Choroid plexus epithelial cell (primary cell): ENCODE data around the gene FAM83G.
"Not testable (repeated sequence)": the region's sequence is repeated elsewhere in the genome, so short reads cannot be mapped to it uniquely, and the experiment has no call there.

ENCODE experiments used
- DNase-seq: peaks from one replicate; pipeline ENCODE4 v3.0.0-alpha.2; 2010; ENCODE audit warnings: low read depth
- H3K4me3 ChIP-seq: 2 replicates; pipeline ENCODE4 v1.5.1; 2011; ENCODE audit warnings: low read depth, mild to moderate bottlenecking, control low read depth, low read length, moderate library complexity
- TF ChIP-seq, protein P1 (sequence below): conservative IDR thresholded peaks from 2 replicates; pipeline ENCODE4 v1.5.1; 2011; ENCODE audit warnings: low read depth, mild to moderate bottlenecking, control low read depth, inconsistent platforms, low read length, moderate library complexity

FAM83G gene

DNA sequence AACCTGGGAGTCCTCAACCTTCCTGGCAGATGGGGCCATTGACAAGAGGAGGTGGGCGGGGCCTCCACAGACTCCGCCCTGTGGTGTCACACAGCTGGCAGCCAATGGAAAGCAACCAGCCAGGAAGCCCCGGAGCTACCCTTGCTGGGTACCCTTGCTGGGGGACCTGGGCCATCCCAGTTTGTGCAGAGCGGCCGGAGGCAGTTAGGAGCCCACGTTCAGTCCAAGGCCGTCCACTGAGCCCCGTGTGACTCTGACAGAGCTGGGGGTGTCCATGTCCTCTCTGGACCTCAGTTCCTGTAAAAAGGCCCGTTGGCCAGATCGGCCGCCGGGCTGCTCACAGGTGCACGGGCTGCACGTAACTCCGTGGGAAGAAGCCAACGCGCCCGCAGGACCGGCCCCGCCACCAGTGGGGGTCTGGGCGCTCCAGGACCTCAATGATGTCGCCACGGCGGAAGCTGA lies 17.1 kb upstream of the FAM83G start:
- TF ChIP-seq, protein P1, sequence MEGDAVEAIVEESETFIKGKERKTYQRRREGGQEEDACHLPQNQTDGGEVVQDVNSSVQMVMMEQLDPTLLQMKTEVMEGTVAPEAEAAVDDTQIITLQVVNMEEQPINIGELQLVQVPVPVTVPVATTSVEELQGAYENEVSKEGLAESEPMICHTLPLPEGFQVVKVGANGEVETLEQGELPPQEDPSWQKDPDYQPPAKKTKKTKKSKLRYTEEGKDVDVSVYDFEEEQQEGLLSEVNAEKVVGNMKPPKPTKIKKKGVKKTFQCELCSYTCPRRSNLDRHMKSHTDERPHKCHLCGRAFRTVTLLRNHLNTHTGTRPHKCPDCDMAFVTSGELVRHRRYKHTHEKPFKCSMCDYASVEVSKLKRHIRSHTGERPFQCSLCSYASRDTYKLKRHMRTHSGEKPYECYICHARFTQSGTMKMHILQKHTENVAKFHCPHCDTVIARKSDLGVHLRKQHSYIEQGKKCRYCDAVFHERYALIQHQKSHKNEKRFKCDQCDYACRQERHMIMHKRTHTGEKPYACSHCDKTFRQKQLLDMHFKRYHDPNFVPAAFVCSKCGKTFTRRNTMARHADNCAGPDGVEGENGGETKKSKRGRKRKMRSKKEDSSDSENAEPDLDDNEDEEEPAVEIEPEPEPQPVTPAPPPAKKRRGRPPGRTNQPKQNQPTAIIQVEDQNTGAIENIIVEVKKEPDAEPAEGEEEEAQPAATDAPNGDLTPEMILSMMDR, result no peak
- H3K4me3 ChIP-seq, result no peak overlapping the region
- no peak for DNase-seq

DNA sequence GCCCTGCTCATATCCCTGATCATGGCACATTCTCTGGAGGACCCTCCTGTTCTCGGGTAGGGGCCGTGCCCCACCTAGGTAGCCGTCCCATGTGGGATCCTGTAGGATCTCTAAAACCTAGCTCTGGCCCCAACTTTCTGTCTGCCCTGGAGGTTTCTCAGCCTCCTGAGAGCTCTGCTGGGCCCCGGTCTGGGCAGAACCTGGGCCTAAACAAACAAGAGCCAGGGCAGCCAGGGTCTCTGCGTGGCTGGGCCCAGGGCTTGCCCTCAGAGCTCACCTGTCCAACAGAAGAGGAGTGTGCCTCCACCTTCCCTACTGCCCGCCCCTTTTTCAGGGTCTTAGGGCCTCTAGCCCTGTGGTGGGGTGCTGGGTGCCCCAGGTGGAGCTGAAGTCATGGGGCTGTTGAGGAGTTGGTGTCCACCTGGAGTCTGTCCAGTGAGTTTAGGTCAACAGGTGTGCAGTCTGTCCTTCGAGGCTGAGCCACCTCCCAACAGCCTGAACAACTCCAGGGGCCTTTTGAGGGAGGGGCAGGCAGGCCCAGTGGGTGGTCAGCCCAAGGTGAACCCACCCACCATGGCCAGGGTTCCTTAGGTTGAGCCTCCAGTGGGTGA lies 16.6 kb upstream of the FAM83G start:
- H3K4me3 ChIP-seq, DNase-seq: not testable (repeated sequence)

DNA sequence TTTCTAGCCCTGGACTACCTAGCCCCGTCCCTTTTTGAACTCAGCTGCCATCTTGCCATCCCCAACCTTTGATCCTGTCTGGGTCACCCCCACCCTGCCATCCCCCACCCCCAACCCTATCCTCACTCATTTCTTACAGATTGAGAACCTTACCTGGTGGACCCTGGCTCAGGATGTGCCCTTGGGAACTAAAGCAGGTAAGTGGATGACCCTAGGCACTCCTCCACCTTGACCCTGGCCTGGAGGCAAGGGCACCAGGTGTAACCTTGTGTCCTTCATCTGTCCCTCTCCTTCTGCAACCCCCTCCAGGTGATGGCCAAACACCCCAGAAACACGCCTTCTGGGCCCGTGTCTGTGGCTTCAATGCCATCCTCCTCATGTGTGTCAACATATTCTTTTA lies 15.5 kb upstream of the FAM83G start:
- no peak overlapping the region for H3K4me3 ChIP-seq
- TF ChIP-seq, protein P1, result no peak

DNA sequence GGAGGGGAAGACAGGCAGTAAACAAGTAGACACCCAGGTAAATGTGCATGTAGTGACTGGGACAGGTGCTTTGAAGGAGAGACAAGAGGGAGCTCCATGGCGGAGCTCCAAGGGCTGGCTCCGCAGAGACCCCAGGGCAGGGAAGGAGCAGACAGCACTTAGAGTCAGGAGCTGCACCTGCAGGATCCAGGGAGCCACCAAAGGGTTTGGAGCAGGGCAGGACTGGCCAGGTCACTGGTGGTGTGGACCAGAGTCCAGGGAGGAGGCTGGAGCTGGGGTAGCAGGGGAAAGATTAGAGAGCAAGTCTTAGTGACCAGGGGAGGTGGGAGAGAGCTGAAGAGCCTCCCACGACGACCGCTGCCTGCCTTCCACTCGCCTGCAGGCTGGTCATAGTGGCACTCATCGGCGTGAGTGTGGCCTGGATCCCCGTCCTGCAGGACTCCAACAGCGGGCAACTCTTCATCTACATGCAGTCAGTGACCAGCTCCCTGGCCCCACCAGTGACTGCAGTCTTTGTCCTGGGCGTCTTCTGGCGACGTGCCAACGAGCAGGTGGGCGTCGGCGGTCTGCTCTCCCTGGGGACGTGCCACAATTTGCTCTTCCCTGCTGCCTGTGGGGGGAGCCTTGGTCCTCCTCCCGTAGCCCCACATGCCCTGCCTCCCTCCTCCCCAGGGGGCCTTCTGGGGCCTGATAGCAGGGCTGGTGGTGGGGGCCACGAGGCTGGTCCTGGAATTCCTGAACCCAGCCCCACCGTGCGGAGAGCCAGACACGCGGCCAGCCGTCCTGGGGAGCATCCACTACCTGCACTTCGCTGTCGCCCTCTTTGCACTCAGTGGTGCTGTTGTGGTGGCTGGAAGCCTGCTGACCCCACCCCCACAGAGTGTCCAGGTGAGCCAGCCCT lies 14.7 kb upstream of the FAM83G start:
- TF ChIP-seq, protein P1, result no peak
- H3K4me3 ChIP-seq, result no peak overlapping the region
- DNase-seq, result no peak

More for the DNA sequence above, 15.5 kb upstream of the FAM83G start:
- no peak for DNase-seq

DNA sequence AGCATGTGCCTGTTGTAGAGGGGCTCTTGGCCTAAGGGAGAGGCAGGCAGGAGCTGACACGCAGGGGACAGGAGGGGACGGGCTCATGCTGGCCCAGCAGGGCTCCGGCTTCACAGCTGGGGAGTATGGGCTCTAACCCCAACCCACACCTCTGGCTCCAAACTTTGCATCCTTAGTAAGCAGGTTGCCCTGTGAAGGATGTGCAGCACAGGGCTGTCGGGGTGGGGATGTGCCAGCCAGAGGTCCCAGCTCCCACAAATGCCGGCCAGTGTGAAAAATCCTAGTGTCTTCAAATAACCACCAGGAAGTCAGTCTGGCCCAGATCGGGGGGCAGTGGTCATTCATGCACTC lies 14.0 kb upstream of the FAM83G start:
- H3K4me3 ChIP-seq, result no peak overlapping the region
- DNase-seq, result no peak
- TF ChIP-seq, protein P1, result no peak

DNA sequence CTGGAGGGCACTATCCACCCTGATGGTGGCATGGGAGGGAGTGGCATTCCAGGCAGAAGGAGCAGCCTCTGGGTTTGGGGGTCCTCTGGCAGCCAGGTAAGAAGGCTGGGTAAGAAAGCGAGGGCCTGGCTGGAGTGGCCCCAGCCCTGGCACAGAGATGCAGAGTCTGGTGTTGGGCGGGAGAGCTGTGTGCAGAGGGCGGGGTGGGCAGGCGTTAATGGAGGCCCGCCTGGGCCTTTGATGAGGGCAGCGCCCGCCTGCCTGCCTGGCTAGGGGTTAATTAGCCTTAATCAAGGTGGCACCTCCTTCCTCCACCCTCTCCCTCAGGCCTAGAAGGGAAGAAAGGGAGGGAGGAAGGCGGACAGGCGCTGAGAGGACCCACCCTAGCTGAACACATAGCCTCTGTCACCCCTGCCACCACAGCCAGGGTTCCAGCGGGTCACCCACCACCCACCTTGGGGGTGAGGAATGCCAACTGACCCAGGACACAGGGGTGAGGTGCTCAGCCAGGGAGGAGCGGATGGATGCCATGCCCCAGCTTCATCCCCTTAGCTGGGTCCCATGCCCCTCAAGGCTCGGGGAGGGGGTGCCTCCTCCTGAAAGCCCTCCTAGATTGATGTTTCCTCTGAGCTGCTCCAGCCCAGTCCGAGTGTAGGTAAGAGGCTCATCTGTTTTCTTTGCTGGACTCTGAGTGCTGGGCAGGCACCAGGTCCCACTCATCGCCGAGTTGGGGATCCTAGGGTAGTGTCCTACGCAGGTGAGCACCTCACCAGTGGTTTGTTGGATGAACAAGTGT lies 13.4 kb upstream of the FAM83G start:
- no peak overlapping the region for H3K4me3 ChIP-seq
- no peak for DNase-seq
- TF ChIP-seq, protein P1, result no peak

DNA sequence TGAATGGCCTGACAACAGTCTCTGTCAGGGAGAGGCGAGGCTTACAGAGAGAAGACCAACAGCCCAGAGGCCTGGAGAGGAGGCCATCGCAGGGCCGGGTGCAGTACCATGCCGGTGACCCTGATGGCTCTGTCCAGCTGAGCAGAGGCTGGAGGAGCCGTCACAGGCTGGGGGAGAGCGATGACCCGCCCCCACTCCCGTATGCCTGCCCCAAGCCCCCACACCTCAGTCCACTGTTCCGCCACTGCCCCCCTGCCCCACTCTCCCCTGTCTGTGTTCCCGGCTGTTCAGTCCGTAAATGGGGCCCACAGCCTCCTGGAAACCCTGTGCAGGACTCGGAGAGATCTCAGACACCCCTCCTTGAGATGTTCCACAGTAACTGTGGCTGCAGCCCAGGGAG lies 12.8 kb upstream of the FAM83G start:
- no peak overlapping the region for H3K4me3 ChIP-seq
- TF ChIP-seq, protein P1, result no peak
- no peak for DNase-seq
